ENCODE measurements around the gene ERC2. TPM values are rescaled to one million over a fixed set of nuclear protein-coding genes. Genes with fewer than 3 reads are reported as not detected.

Gene ERC2
- total RNA-seq, 1 experiment from 2014 or later, result 0.77 TPM

GRCh38 chr3:55639896-55640765 lies 828.1 kb downstream of the ERC2 start:
- ATAC-seq, result no peak
- no peak overlapping the region for H3K4me2 ChIP-seq (ENCODE audit: low read length)
- H3K4me3 ChIP-seq (ENCODE audit: low read length), result no peak overlapping the region
- no peaks in the 10 kb centered on the region for H3K9me3 ChIP-seq (ENCODE audit: low read length)
- H3F3A ChIP-seq (ENCODE audit: low read length, unreplicated experiment), result no peaks in the 10 kb centered on the region
- no peak for TF ChIP-seq EZH2phosphoT487 (IDR thresholded peaks at IDR 0.05; ENCODE audit: borderline replicate concordance, low read length)
- no peak for TF ChIP-seq CTCF (conservative IDR thresholded peaks at IDR 0.05; ENCODE audit: low read depth, low read length)
- TF ChIP-seq EZH2 (IDR thresholded peaks at IDR 0.05; ENCODE audit: low read length, unreplicated experiment), result no peak
- no peak overlapping the region for H3K27ac ChIP-seq (ENCODE audit: low read length)
- intact Hi-C loops (cut with micrococcal nuclease), result no loop called here
- H3K27me3 ChIP-seq (ENCODE audit: low read length), result no peaks in the 10 kb centered on the region
- no peak overlapping the region for H3K9ac ChIP-seq (ENCODE audit: low read length)
- no TSS peak for BruUV-seq (replicated peaks)
- no peak overlapping the region for H2AFZ ChIP-seq (ENCODE audit: low read length)
- POLR2A ChIA-PET (ENCODE audit: unreplicated experiment), result no interaction called here
- H4K20me1 ChIP-seq (ENCODE audit: low read length), result no peaks in the 10 kb centered on the region
- DNase-seq, result no peak
- H3K4me1 ChIP-seq (ENCODE audit: insufficient read depth, low read length), result peaks cover 20% of the 10 kb centered on the region
- CTCF ChIA-PET, result no interaction called here
- H3K79me2 ChIP-seq (ENCODE audit: low read length), result no peaks in the 10 kb centered on the region
- no peaks in the 10 kb centered on the region for H3K9me2 ChIP-seq (replicated peaks; ENCODE audit: low read length)
- no peaks in the 10 kb centered on the region for H3K36me3 ChIP-seq (ENCODE audit: low read depth, low read length)

- no peak overlapping the region for H3K4me2 ChIP-seq (ENCODE audit: low read length)
- ChIA-PET POLR2A (ENCODE audit: unreplicated experiment) (no interaction called here), CTCF (no interaction called here)
- no peaks in the 10 kb centered on the region for H3F3A ChIP-seq (ENCODE audit: low read length, unreplicated experiment)
- intact Hi-C loops (cut with micrococcal nuclease), result no loop called here
- TF ChIP-seq EZH2phosphoT487 (IDR thresholded peaks at IDR 0.05; ENCODE audit: borderline replicate concordance, low read length) (no peak), CTCF (conservative IDR thresholded peaks at IDR 0.05; ENCODE audit: low read depth, low read length) (no peak), EZH2 (IDR thresholded peaks at IDR 0.05; ENCODE audit: low read length, unreplicated experiment) (no peak)
- no peaks in the 10 kb centered on the region for H3K36me3 ChIP-seq (ENCODE audit: low read depth, low read length)
- ATAC-seq (no peak), DNase-seq (no peak)
- no peaks in the 10 kb centered on the region for H3K79me2 ChIP-seq (ENCODE audit: low read length)
- H3K9me3 ChIP-seq (ENCODE audit: low read length), result no peaks in the 10 kb centered on the region
- no peak overlapping the region for H3K4me3 ChIP-seq (ENCODE audit: low read length)
- no TSS peak for BruUV-seq (replicated peaks)
- no peaks in the 10 kb centered on the region for H3K9me2 ChIP-seq (replicated peaks; ENCODE audit: low read length)
- H3K9ac ChIP-seq (ENCODE audit: low read length), result no peak overlapping the region
- no peaks in the 10 kb centered on the region for H4K20me1 ChIP-seq (ENCODE audit: low read length)
- H3K27ac ChIP-seq (ENCODE audit: low read length), result no peak overlapping the region
- no peaks in the 10 kb centered on the region for H3K27me3 ChIP-seq (ENCODE audit: low read length)
- peaks cover 20% of the 10 kb centered on the region for H3K4me1 ChIP-seq (ENCODE audit: insufficient read depth, low read length)
- no peak overlapping the region for H2AFZ ChIP-seq (ENCODE audit: low read length)
Observed at GRCh38 chr3:55639143-55639542, 829.1 kb downstream of the ERC2 start.

DNA sequence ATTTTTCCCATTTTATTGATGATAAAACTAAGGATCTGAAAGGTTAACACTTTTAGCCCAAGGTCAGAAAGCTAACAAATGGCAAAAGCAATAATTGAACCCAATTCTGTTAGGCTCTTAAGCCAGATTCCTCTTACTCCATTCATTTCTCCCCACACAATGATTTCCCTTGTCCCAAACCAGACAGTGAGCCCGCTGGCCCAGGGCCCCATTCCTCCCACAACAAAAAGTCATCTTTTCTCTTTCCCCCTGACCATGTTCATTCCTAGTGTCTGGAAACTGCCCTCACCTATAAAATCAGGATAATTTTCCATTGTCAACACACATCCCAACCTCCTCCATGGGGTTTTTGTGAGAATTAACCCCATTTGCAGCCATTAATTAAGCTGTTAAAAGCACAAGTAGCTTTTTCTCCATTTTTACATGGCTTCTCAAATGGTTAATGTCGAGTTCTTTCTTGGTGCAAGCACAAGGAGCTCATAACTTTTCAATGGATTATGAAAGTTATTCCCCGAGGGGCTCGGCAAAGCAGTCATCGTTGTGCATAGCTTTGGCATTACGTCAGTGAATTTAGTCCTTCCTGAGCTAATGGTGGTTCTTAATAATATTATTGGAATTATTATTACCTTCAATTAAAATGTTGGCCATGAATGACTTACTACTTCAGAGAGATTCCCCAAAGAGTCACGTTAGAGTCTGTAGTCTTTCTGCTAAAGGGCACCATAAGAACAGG lies 830.2 kb downstream of the ERC2 start:
- H3K9me3 ChIP-seq (ENCODE audit: low read length), result no peaks in the 10 kb centered on the region
- H3K27me3 ChIP-seq (ENCODE audit: low read length), result no peaks in the 10 kb centered on the region
- intact Hi-C loops (cut with micrococcal nuclease), result no loop called here
- H3K4me2 ChIP-seq (ENCODE audit: low read length), result no peak overlapping the region
- no peaks in the 10 kb centered on the region for H4K20me1 ChIP-seq (ENCODE audit: low read length)
- H3K9me2 ChIP-seq (replicated peaks; ENCODE audit: low read length), result no peaks in the 10 kb centered on the region
- no peak overlapping the region for H2AFZ ChIP-seq (ENCODE audit: low read length)
- no peaks in the 10 kb centered on the region for H3K36me3 ChIP-seq (ENCODE audit: low read depth, low read length)
- TF ChIP-seq EZH2phosphoT487 (IDR thresholded peaks at IDR 0.05; ENCODE audit: borderline replicate concordance, low read length) (no peak), EZH2 (IDR thresholded peaks at IDR 0.05; ENCODE audit: low read length, unreplicated experiment) (no peak), CTCF (conservative IDR thresholded peaks at IDR 0.05; ENCODE audit: low read depth, low read length) (no peak)
- CTCF ChIA-PET, result no interaction called here
- POLR2A ChIA-PET (ENCODE audit: unreplicated experiment), result no interaction called here
- BruUV-seq (replicated peaks), result no TSS peak
- H3K4me1 ChIP-seq (ENCODE audit: insufficient read depth, low read length), result peaks cover 20% of the 10 kb centered on the region
- no peaks in the 10 kb centered on the region for H3F3A ChIP-seq (ENCODE audit: low read length, unreplicated experiment)
- ATAC-seq, result no peak
- H3K9ac ChIP-seq (ENCODE audit: low read length), result no peak overlapping the region
- no peak overlapping the region for H3K27ac ChIP-seq (ENCODE audit: low read length)
- no peaks in the 10 kb centered on the region for H3K79me2 ChIP-seq (ENCODE audit: low read length)
- no peak overlapping the region for H3K4me3 ChIP-seq (ENCODE audit: low read length)
- DNase-seq, result no peak

Data from PC-3 (cell line).